Measurements from ENCODE around the gene SPATA3.
A peak's percentile ranks its signal among the peaks of the same experiment; 100 is the strongest.

The SPATA3 gene

GRCh38 chr2:230968921-230969658 lies 26.8 kb upstream of the SPATA3 start:
- DNase-seq = peak; percentile 62

DNA sequence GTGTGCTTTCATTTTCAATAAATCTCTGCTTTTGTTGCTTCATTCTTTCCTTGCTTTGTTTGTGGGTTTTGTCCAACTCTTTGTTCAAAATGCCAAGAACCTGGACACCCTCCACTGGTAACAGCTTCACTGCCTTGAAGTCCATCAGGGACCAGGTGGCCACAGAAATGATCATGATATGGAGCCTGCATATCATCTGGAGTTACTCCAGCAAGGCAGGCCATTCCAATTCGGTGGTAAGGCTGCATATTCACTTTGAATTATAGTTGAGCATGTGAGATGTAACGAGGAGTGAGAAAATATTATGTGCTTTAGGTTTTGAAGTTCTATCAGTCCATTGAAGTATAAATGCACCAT lies 26.3 kb upstream of the SPATA3 start:
- DNase-seq = peak; percentile 45

DNA sequence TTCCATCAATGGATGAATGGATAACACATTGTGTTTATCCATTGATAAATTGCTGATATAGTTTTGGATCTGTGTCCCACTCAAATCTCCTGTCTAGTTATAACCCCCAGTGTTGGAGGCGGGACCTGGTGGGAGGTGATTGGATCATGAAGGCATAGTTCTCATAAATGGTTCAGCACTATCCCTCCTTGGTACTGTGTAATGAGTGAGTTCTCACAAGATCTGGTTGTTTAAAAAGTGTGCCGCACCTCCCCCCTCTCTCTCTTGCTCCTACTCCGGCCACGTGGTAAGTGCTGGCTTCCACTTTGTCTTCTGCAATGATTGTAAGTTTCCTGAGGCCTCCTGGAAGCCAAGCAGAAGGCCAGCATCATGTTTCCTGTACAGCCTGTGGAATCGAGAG lies 23.9 kb upstream of the SPATA3 start:
- DNase-seq = no peak

GRCh38 chr2:230974096-230974913 lies 21.6 kb upstream of the SPATA3 start:
- DNase-seq = no peak

- DNase-seq = no peak
These were observed 20.0 kb upstream of the SPATA3 start for GRCh38 chr2:230975927-230976326.

GRCh38 chr2:230976671-230977171 lies 19.2 kb upstream of the SPATA3 start:
- DNase-seq = peak; percentile 30

DNA sequence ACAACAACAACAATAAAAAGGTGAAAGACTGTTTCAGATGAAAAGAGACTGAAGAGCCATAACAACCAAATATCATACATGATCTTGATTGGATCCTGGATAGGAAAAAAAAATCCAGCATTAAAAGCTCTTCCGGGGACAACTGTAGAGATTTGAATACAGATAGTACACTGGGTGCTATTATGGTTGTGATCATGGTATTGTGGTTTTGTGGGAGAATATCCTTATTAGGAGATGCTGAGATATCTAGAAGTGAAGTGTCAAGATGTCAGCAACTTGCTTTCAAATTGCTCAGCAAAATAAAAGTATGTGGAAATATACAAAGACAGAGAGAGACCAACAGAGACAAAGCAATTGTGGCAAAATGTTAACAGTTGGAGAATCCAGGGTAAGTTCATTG lies 15.5 kb upstream of the SPATA3 start:
- no peak for DNase-seq

- DNase-seq = no peak
These were observed 14.2 kb upstream of the SPATA3 start for GRCh38 chr2:230981704-230982103.

DNA sequence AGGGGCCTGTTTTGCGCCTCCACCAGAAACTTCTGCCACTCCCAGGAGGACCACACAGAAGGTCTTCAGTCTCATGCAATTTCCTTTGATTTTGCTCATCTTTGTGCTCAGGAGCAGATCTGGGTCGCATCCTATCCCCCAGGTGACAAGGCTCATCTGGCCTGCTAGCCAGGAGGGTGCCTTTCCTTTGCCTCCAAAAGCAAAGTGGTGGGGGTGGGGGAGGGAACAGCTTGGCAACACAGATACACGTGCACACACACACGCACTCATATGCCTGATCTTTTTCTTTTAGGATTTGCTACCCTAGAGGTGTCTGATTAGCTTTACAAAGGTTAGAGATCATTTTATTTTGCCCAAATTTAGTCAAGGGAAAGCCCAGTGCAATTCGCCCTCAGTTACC lies 13.8 kb upstream of the SPATA3 start:
- DNase-seq = no peak

GRCh38 chr2:230982528-230982927 lies 13.4 kb upstream of the SPATA3 start:
- no peak for DNase-seq

GRCh38 chr2:230983566-230983965 lies 12.4 kb upstream of the SPATA3 start:
- no peak for DNase-seq

GRCh38 chr2:230984393-230985220 lies 11.3 kb upstream of the SPATA3 start:
- no peak for DNase-seq

DNA sequence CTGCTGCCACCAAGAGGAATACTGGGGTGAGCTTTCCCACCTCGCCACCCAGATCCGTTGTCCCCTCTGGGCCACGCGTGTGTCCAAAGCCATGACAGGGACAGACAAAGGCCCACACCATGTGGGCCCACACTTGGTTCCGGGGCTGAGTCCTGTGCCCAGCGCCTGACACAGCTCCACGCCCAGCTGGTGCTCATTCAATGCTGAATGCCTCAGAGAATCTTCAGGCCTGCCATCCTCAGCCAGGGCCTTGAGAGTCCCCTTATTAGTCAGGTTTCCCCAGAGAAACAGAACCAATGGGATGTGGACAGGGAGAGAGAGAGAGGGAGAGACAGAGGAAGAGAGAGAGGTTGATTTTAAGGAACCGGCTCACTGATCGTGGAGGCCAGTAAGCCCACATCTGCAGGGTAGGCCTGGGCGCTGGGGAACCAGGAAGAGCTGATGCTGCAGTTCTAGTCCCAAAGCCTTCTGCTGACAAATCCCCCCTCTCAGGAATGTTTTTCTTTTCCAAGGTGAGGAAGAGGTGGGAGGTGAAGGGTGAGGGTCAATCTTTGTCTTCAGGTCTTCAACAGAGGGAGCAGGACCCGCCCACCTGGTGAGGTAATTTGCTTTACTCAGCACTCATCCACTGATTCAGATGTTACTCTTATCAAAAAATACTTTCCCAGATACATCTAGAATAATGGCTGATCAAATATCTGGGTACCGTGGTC lies 10.2 kb upstream of the SPATA3 start:
- no peak for DNase-seq

DNA sequence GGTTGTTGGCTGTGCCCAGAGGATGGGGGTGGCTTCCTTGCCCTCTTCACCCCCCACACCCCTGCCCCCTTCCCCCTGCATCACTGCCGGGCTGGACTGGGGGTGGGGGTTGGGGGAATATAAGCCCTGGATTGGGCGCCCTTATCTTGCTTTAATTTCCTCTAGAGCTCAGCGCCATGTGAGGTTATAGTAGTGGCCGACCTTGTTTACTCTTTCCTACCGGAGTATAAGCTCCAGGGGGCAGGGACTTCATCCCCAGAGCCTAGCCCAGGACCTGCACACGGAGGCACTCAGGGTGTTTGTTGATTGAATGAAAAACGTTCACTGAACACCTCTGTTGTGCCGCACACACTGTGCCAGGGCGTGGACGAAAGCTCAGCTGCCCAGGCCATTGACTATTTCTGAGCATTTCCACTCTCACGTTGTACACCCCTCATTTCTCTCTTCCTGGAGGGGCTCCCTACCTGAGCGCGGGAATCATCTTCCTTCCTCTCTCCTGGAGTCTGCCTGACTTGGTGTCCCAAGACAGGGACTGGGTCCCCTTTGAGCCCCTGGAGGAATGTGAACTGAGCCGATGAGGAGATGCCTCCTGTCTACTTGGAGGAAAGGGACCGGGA lies 9.3 kb upstream of the SPATA3 start:
- no peak for DNase-seq

GRCh38 chr2:230987137-230988020 lies 8.5 kb upstream of the SPATA3 start:
- DNase-seq = peak; percentile 85

- no peak for DNase-seq
These were observed 6.2 kb upstream of the SPATA3 start for GRCh38 chr2:230989731-230990130.

DNA sequence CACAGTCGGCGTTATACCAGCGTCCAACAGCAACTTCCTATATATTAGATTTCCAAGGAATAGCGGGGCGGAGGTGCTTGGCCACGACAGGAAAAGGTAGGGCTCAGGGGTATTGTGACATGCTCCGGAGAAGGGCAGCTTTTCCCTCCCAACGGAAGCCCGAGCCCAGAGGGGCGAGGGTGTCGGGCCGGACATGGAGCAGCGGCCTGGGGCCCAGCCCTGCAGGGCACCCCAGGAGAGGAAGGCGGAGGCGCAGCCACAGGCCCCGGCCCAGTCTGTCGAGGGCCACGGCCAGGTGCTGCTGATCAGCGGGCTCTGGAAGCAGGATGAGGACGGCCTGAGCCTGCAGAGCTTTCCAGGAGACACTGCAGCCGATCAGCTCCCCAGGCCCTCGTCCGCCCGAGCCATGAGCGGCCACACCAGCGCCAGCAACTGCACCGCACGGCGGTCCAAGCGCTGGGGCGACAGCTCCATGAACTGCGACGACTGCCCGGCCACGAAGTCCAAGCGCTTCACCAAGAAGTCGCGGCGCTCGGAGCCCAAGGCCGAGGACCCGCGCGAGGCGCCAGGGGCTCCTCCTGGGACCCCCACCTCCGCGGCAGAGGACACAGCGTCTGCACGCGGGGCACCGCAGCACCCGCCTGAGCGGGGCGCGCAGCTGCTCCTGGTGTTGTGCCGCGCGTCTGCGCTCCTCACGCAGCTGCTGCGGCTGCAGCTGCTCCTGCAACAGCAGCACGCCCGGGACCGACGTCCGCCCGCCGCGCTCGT lies 5.6 kb upstream of the SPATA3 start:
- no peak for DNase-seq

DNA sequence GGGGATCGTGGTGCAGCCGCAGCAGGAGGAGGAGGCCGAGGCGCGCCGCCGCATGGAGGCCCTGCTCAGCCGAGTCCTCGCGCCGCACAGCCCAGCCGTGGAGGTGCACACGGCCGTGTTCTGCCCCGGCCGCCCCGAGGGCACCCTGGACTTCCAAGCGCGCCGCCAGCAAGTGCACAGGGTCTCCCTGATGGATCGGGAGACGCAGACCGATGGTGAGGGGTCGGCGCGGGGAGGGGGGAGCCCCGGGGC lies 5.1 kb upstream of the SPATA3 start:
- DNase-seq = no peak

GRCh38 chr2:230991598-230991997 lies 4.3 kb upstream of the SPATA3 start:
- DNase-seq = no peak

GRCh38 chr2:230996661-230997060 lies 740 bp downstream of the SPATA3 start:
- DNase-seq = no peak

DNA sequence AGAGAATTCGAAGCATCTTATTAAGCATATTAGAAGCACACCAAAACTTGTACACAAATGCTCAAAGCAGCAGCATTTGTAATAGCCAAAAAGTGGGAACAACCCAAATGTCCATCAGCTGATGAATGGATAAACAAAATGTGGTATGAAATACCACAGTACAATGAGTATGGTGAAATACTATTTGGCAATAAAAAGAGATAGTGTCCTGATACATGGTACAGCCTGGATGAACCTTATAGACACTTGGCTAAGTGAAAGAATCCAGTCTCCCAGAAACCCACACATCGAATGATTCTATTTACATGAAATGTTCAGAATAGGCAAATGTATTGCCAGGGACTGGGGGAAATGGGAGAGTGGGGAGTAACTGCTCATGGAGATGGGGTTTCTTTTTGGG lies 3.0 kb downstream of the SPATA3 start:
- no peak for DNase-seq
